Measurements from ENCODE around the gene TMEM131. TPM values are rescaled to one million over a fixed set of nuclear protein-coding genes. Genes with fewer than 3 reads are reported as not detected.
A peak's percentile ranks its signal among the peaks of the same experiment; 100 is the strongest.
"Not testable (repeated sequence)": the region's sequence is repeated elsewhere in the genome, so short reads cannot be mapped to it uniquely, and the experiment has no call there.

Gene TMEM131
- total RNA-seq, 1 donor from 2014 or later, result 43.9 TPM

- H3K27me3 Mint-ChIP-seq (ENCODE audit: low read depth), result no peaks in the 10 kb centered on the region
- no peak overlapping the region for H3K27ac Mint-ChIP-seq (ENCODE audit: unreplicated experiment)
- H3K36me3 Mint-ChIP-seq (ENCODE audit: low read depth), result peaks cover 10% of the 10 kb centered on the region
- DNase-seq (ENCODE audit: low read depth, low spot score), result no peak
- H3K9me3 Mint-ChIP-seq, result no peaks in the 10 kb centered on the region
- no peak for TF ChIP-seq CTCF (conservative IDR thresholded peaks at IDR 0.05)
- peaks cover 2% of the 10 kb centered on the region for H3K4me1 Mint-ChIP-seq
- no peak overlapping the region for H3K4me3 Mint-ChIP-seq
Measured at GRCh38 chr2:97834610-97835009, 161.1 kb downstream of the TMEM131 start.

GRCh38 chr2:97831121-97831520 is 164.6 kb downstream of the TMEM131 start:
- Mint-ChIP-seq H3K27me3 (ENCODE audit: low read depth) (no peaks in the 10 kb centered on the region), H3K36me3 (ENCODE audit: low read depth) (peaks cover 19% of the 10 kb centered on the region), H3K4me3 (no peak overlapping the region), H3K4me1 (peaks cover 4% of the 10 kb centered on the region), H3K27ac (ENCODE audit: unreplicated experiment) (no peak overlapping the region), H3K9me3 (no peaks in the 10 kb centered on the region)
- DNase-seq (ENCODE audit: low read depth, low spot score), result no peak
- no peak for TF ChIP-seq CTCF (conservative IDR thresholded peaks at IDR 0.05)

GRCh38 chr2:97829255-97829654 is 166.5 kb downstream of the TMEM131 start:
- H3K4me1 Mint-ChIP-seq; H3K9me3 Mint-ChIP-seq; H3K27me3 Mint-ChIP-seq (ENCODE audit: low read depth); H3K4me3 Mint-ChIP-seq; DNase-seq (ENCODE audit: low read depth, low spot score); H3K27ac Mint-ChIP-seq (ENCODE audit: unreplicated experiment): not testable (repeated sequence)
- H3K36me3 Mint-ChIP-seq (ENCODE audit: low read depth), result peaks cover 29% of the 10 kb centered on the region

- H3K9me3 Mint-ChIP-seq; H3K4me3 Mint-ChIP-seq; H3K4me1 Mint-ChIP-seq; DNase-seq (ENCODE audit: low read depth, low spot score); H3K27me3 Mint-ChIP-seq (ENCODE audit: low read depth); H3K27ac Mint-ChIP-seq (ENCODE audit: unreplicated experiment): not testable (repeated sequence)
- peaks cover 36% of the 10 kb centered on the region for H3K36me3 Mint-ChIP-seq (ENCODE audit: low read depth)
Measured at GRCh38 chr2:97827013-97827412, 168.7 kb downstream of the TMEM131 start.

GRCh38 chr2:97826266-97826847 is 169.4 kb downstream of the TMEM131 start:
- Mint-ChIP-seq H3K27ac (ENCODE audit: unreplicated experiment) (peak overlapping the region; percentile 43), H3K36me3 (ENCODE audit: low read depth) (peaks cover 41% of the 10 kb centered on the region)
- H3K4me3 Mint-ChIP-seq; H3K4me1 Mint-ChIP-seq; DNase-seq (ENCODE audit: low read depth, low spot score); H3K9me3 Mint-ChIP-seq; H3K27me3 Mint-ChIP-seq (ENCODE audit: low read depth): not testable (repeated sequence)

- H3K27me3 Mint-ChIP-seq (ENCODE audit: low read depth); H3K27ac Mint-ChIP-seq (ENCODE audit: unreplicated experiment); H3K4me3 Mint-ChIP-seq; DNase-seq (ENCODE audit: low read depth, low spot score); H3K9me3 Mint-ChIP-seq; H3K4me1 Mint-ChIP-seq: not testable (repeated sequence)
- H3K36me3 Mint-ChIP-seq (ENCODE audit: low read depth), result peaks cover 35% of the 10 kb centered on the region
Measured at GRCh38 chr2:97824011-97824410, 171.7 kb downstream of the TMEM131 start.

- not testable (repeated sequence) for H3K9me3 Mint-ChIP-seq; H3K27me3 Mint-ChIP-seq (ENCODE audit: low read depth); DNase-seq (ENCODE audit: low read depth, low spot score); H3K4me3 Mint-ChIP-seq; H3K4me1 Mint-ChIP-seq; H3K27ac Mint-ChIP-seq (ENCODE audit: unreplicated experiment)
- peaks cover 30% of the 10 kb centered on the region for H3K36me3 Mint-ChIP-seq (ENCODE audit: low read depth)
Measured at GRCh38 chr2:97821862-97822261, 173.9 kb downstream of the TMEM131 start.

- peaks cover 5% of the 10 kb centered on the region for H3K9me3 Mint-ChIP-seq
- no peaks in the 10 kb centered on the region for H3K4me1 Mint-ChIP-seq
- DNase-seq (ENCODE audit: low read depth, low spot score), result no peak
- H3K27me3 Mint-ChIP-seq (ENCODE audit: low read depth), result no peaks in the 10 kb centered on the region
- TF ChIP-seq CTCF (conservative IDR thresholded peaks at IDR 0.05), result no peak
- no peak overlapping the region for H3K4me3 Mint-ChIP-seq
- no peak overlapping the region for H3K27ac Mint-ChIP-seq (ENCODE audit: unreplicated experiment)
- H3K36me3 Mint-ChIP-seq (ENCODE audit: low read depth), result peaks cover 17% of the 10 kb centered on the region
Measured at GRCh38 chr2:97819754-97820153, 176.0 kb downstream of the TMEM131 start.

All from neural crest cell (in vitro differentiated cells).